Retinal pigment epithelial cell (primary cell): ENCODE measurements around the gene SPATS2.
"Not testable (repeated sequence)": the region's sequence is repeated elsewhere in the genome, so short reads cannot be mapped to it uniquely, and the experiment has no call there.

Source experiments
- DNase-seq: peaks from one replicate; pipeline ENCODE4 v3.0.0-alpha.2; 2010; ENCODE audit warnings: low read depth
- H3K4me3 ChIP-seq: 2 replicates; pipeline ENCODE4 v1.5.1; 2011; ENCODE audit warnings: mild to moderate bottlenecking, low read length, control low read depth, moderate library complexity
- CTCF ChIP-seq: conservative IDR thresholded peaks from 2 replicates; pipeline ENCODE4 v1.5.1; 2011; ENCODE audit warnings: low read depth, low read length, control low read depth, inconsistent platforms

SPATS2 gene

GRCh38 chr12:49529414-49529813 lies 162.2 kb downstream of the SPATS2 start:
- no peak overlapping the region for H3K4me3 ChIP-seq
- no peak for DNase-seq
- no peak for TF ChIP-seq CTCF

- no peak for TF ChIP-seq CTCF
- DNase-seq: no peak
- H3K4me3 ChIP-seq: no peak overlapping the region
Observed at GRCh38 chr12:49531745-49532144, 164.5 kb downstream of the SPATS2 start.

- DNase-seq: no peak
- TF ChIP-seq CTCF: no peak
Observed at GRCh38 chr12:49533331-49533730, 166.1 kb downstream of the SPATS2 start.

GRCh38 chr12:49534122-49534521 lies 166.9 kb downstream of the SPATS2 start:
- H3K4me3 ChIP-seq, DNase-seq: not testable (repeated sequence)

More at GRCh38 chr12:49533331-49533730, 166.1 kb downstream of the SPATS2 start:
- no peak overlapping the region for H3K4me3 ChIP-seq

GRCh38 chr12:49534731-49535278 lies 167.5 kb downstream of the SPATS2 start:
- no peak for DNase-seq
- no peak for TF ChIP-seq CTCF
- H3K4me3 ChIP-seq: no peak overlapping the region

GRCh38 chr12:49535921-49536525 lies 168.8 kb downstream of the SPATS2 start:
- no peak overlapping the region for H3K4me3 ChIP-seq
- DNase-seq: no peak
- TF ChIP-seq CTCF: no peak

- no peak overlapping the region for H3K4me3 ChIP-seq
- no peak for DNase-seq
- no peak for TF ChIP-seq CTCF
Observed at GRCh38 chr12:49536526-49537071, 169.3 kb downstream of the SPATS2 start.
